T-cell (primary cell): ENCODE results near the gene PCDH9. TPM values are rescaled to one million over a fixed set of nuclear protein-coding genes. Genes with fewer than 3 reads are reported as not detected.

Experiments
- ATAC-seq, 4 experiments: fragments of 200-7000 bp in 3 of 4; fragments of 150-1000 bp in 1 of 4; cut with Tn5 transposase; replicated peaks in 1 of 4; 1 replicate in 3 of 4; 2 replicates in 1 of 4; pipeline ENCODE4 v1.10.0; 2021; ENCODE audit warnings: moderate library complexity in 3 of 4, mild to moderate bottlenecking in 2 of 4, moderate number of reproducible peaks in 1 of 4
- CTCF ChIA-PET, 2 donors: fragments of 300-600 bp; sonication (Branson Sonifier 250); formaldehyde crosslinking; loops; one replicate each; lab custom pipeline; 2022; ENCODE audit warnings: antibody characterized with exemption in 2 of 2; lab: Charles Lee
- POLR2A ChIA-PET, 2 donors: fragments of 300-600 bp; sonication (Branson Sonifier 250); formaldehyde crosslinking; loops; one replicate each; lab custom pipeline; 2022; ENCODE audit warnings: antibody characterized with exemption in 2 of 2; lab: Charles Lee
- DNase-seq, 35 experiments: peaks; one replicate each; pipeline versions ENCODE4 v3.0.0 to v3.0.0-alpha.2; 2013 to 2023
- H3K27ac ChIP-seq: one replicate; pipeline ENCODE4 v1.5.1; 2013; ENCODE audit warnings: low read length
- H3K27me3 ChIP-seq, 2 experiments: replicated peaks in 1 of 2; 1 replicate in 1 of 2; 2 replicates in 1 of 2; pipeline versions ENCODE4 v1.6.1 to v1.7.0; 2013; ENCODE audit warnings: low read length in 1 of 2, mixed read lengths in 1 of 2; ENCODE audit not compliant: control insufficient read depth in 2 of 2, insufficient read depth in 2 of 2; ENCODE audit errors: extremely low read depth in 1 of 2
- H3K36me3 ChIP-seq, 2 donors: 1 replicate in 1 of 2; 2 replicates in 1 of 2; pipeline versions ENCODE4 v1.6.1 to v1.7.0; 2013; ENCODE audit warnings: low read length in 1 of 2; ENCODE audit not compliant: control insufficient read depth in 2 of 2, insufficient read depth in 1 of 2; ENCODE audit errors: extremely low read depth in 1 of 2
- H3K4me1 ChIP-seq, 2 experiments: 1 replicate in 1 of 2; 2 replicates in 1 of 2; pipeline versions ENCODE4 v1.6.1 to v1.7.0; 2013; ENCODE audit warnings: low read length in 2 of 2, mixed read lengths in 1 of 2; ENCODE audit not compliant: insufficient read depth in 2 of 2, control insufficient read depth in 1 of 2; ENCODE audit errors: extremely low read depth in 1 of 2
- H3K4me3 ChIP-seq, 2 donors: 1 replicate in 1 of 2; 2 replicates in 1 of 2; pipeline versions ENCODE4 v1.5.1 to v1.7.0; 2013; ENCODE audit warnings: mild to moderate bottlenecking in 2 of 2, low read length in 1 of 2, moderate library complexity in 1 of 2; ENCODE audit not compliant: control insufficient read depth in 1 of 2; ENCODE audit errors: extremely low read depth in 1 of 2
- H3K9me3 ChIP-seq: 2 replicates; pipeline ENCODE4 v1.7.0; 2013
- H3K27ac Mint-ChIP-seq, 2 donors: one replicate each; pipeline ENCODE4 v1.8.0; 2020 to 2021; ENCODE audit warnings: mild to moderate bottlenecking in 2 of 2, mixed read lengths in 2 of 2
- H3K27me3 Mint-ChIP-seq, 2 donors: one replicate each; pipeline ENCODE4 v1.8.0; 2021 to 2022; ENCODE audit warnings: mixed read lengths in 2 of 2
- H3K36me3 Mint-ChIP-seq: one replicate; pipeline ENCODE4 v1.8.0; 2021; ENCODE audit warnings: mixed read lengths
- H3K4me1 Mint-ChIP-seq, 3 donors: one replicate each; pipeline ENCODE4 v1.8.0; 2020 to 2022; ENCODE audit warnings: mixed read lengths in 3 of 3, mild to moderate bottlenecking in 1 of 3
- H3K4me3 Mint-ChIP-seq, 3 donors: one replicate each; pipeline ENCODE4 v1.8.0; 2020 to 2022; ENCODE audit warnings: mild to moderate bottlenecking in 3 of 3, mixed read lengths in 3 of 3, moderate library complexity in 3 of 3
- H3K9me3 Mint-ChIP-seq, 3 donors: one replicate each; pipeline ENCODE4 v1.8.0; 2020 to 2022; ENCODE audit warnings: mixed read lengths in 3 of 3
- WGBS: methylation state at CpG from one replicate; pipeline ENCODE4 v1.1.5; 2013; ENCODE audit warnings: missing lambda C conversion rate; ENCODE audit not compliant: insufficient coverage; 5-methylcytosine and 5-hydroxymethylcytosine counted together
- total RNA-seq, 35 experiments: library from RNA in 6 of 35; stranded (reverse) in 6 of 35; fragments of 120-200 nt in 1 of 35; gene quantifications; one replicate each; pipeline versions ENCODE4 v1.2.1 to v1.2.4 and lab custom pipeline; 2013 to 2026

The PCDH9 gene
- total RNA-seq, 5 donors from 2014 or later (not counting 1 experiment from before 2014, with no cell fraction given) = 0.38 to 1.3 (median 0.53) TPM

DNA sequence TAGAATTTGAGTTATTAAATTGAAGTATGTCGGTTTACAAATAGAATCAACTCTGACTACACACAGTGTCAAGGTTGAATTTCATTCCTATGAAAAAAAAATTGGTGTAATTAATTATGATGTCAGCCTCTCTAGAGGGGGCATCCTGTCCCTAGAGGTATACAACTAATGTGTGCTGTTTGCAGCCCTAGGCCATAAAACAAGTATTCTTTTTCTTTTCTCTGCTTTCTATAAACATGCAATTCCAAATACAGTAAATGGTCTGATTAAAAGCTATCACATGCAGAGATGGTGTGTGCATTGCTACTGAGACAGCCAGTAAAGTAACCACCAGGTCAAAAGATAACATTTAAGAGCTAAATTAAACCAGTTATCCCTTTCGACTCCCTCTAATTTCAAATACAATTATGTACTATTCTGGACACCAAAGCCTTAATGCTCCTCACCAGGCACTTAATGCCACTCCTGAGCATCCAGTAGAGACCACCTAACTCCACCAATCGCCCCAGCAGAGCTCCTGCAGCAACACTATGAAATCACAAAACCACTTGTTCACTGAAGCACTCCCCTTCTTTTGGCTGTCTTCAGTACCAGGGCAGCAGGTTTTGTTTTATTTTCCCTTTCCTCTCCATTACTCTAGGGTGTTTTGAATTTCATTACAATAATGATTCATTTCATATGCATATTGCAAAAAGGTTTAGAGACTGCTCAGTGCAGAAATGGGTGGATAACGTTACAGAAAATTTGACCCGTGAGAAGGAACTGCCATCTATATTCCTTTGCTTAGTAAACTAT, 426.9 kb downstream of the PCDH9 start:
- H3K27me3 Mint-ChIP-seq = no peaks in the 10 kb centered on the region
- DNase-seq (no peak), ATAC-seq (no peak)
- POLR2A ChIA-PET = no interaction called here
- peaks cover 5 to 6% (median 6%) of the 10 kb centered on the region in 3 donors for H3K9me3 Mint-ChIP-seq
- no peaks in the 10 kb centered on the region for H3K4me1 Mint-ChIP-seq
- CTCF ChIA-PET = no interaction called here
- H3K27ac ChIP-seq = no peak overlapping the region
- no peak overlapping the region for H3K4me3 Mint-ChIP-seq
- 47% methylated on average over 2 of the region's 5 CpGs for WGBS
- H3K36me3 ChIP-seq = no peaks in the 10 kb centered on the region
- no peaks in the 10 kb centered on the region for H3K36me3 Mint-ChIP-seq
- H3K4me3 ChIP-seq = no peak overlapping the region
- no peaks in the 10 kb centered on the region for H3K9me3 ChIP-seq
- H3K27ac Mint-ChIP-seq = no peak overlapping the region
- H3K27me3 ChIP-seq = no peaks in the 10 kb centered on the region
- H3K4me1 ChIP-seq = no peaks in the 10 kb centered on the region

GRCh38 chr13:66795636-66796035, 434.5 kb downstream of the PCDH9 start:
- no peaks in the 10 kb centered on the region for H3K27me3 ChIP-seq
- no peaks in the 10 kb centered on the region for H3K36me3 ChIP-seq
- Mint-ChIP-seq H3K4me3 (no peak overlapping the region), H3K27ac (no peak overlapping the region), H3K27me3 (no peaks in the 10 kb centered on the region), H3K4me1 (no peaks in the 10 kb centered on the region), H3K9me3 (peaks cover 0 to 11% (median 0%) of the 10 kb centered on the region in 3 donors), H3K36me3 (no peaks in the 10 kb centered on the region)
- ChIA-PET CTCF (no interaction called here), POLR2A (no interaction called here)
- DNase-seq = no peak
- no peaks in the 10 kb centered on the region for H3K9me3 ChIP-seq
- H3K4me1 ChIP-seq = no peaks in the 10 kb centered on the region
- WGBS = no CpG with 5 or more reads among the region's 2 CpGs
- no peak overlapping the region for H3K27ac ChIP-seq
- no peak overlapping the region for H3K4me3 ChIP-seq
- ATAC-seq = no peak

DNA sequence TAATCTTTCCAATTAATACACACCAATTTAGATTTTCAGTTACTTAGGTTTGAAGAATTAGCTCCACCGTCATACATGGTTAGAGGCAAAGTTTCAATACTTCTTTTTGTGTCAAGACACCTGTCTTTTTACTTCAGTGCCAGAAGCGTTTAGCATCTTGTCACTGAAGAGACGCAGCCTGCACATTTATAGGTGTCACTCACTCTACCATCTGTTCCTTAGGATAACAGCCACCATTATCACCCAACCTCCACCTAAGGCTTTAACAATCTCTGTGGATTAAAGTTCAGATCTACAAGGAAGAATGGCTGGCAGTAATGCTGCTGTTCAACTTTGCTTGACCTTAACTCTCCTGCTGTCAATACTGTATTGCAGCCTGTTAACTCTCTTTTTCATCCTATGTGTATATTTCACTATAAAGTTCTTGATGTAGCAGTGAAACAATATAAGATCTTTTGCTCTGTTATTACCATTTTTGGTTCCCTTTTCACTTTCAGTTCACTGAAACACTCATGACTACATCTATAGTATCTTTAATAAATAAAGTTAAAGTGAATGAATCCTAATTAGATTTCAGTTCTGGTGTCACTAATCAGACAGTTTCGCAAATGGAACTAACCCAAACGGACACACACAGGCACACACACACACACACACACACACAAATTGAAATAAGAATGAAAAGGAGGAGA, 435.6 kb downstream of the PCDH9 start:
- Mint-ChIP-seq H3K27me3 (no peaks in the 10 kb centered on the region), H3K4me1 (no peaks in the 10 kb centered on the region), H3K4me3 (no peak overlapping the region), H3K36me3 (no peaks in the 10 kb centered on the region), H3K9me3 (peaks cover 0 to 11% (median 0%) of the 10 kb centered on the region in 3 donors), H3K27ac (no peak overlapping the region)
- Histone ChIP-seq H3K27ac (no peak overlapping the region), H3K9me3 (no peaks in the 10 kb centered on the region), H3K4me3 (no peak overlapping the region), H3K27me3 (no peaks in the 10 kb centered on the region), H3K36me3 (no peaks in the 10 kb centered on the region), H3K4me1 (no peaks in the 10 kb centered on the region)
- DNase-seq = no peak
- POLR2A ChIA-PET = no interaction called here
- CTCF ChIA-PET = no interaction called here
- no peak for ATAC-seq
- 83% methylated on average over 1 of the region's 5 CpGs for WGBS

- H3K4me3 Mint-ChIP-seq = no peak overlapping the region
- no peak overlapping the region for H3K27ac Mint-ChIP-seq
- H3K4me3 ChIP-seq = no peak overlapping the region
- ATAC-seq (no peak), DNase-seq (no peak)
- ChIA-PET POLR2A (no interaction called here), CTCF (no interaction called here)
- peaks cover 0 to 17% (median 0%) of the 10 kb centered on the region in 3 donors for H3K9me3 Mint-ChIP-seq
- H3K27ac ChIP-seq = no peak overlapping the region
- no peaks in the 10 kb centered on the region for H3K4me1 Mint-ChIP-seq
- H3K36me3 Mint-ChIP-seq = no peaks in the 10 kb centered on the region
- WGBS = no CpG with 5 or more reads among the region's 2 CpGs
- H3K36me3 ChIP-seq = no peaks in the 10 kb centered on the region
- no peaks in the 10 kb centered on the region for H3K4me1 ChIP-seq
- H3K9me3 ChIP-seq = no peaks in the 10 kb centered on the region
- H3K27me3 Mint-ChIP-seq = no peaks in the 10 kb centered on the region
- H3K27me3 ChIP-seq = no peaks in the 10 kb centered on the region
Measured at GRCh38 chr13:66790861-66791260, 439.3 kb downstream of the PCDH9 start.

DNA sequence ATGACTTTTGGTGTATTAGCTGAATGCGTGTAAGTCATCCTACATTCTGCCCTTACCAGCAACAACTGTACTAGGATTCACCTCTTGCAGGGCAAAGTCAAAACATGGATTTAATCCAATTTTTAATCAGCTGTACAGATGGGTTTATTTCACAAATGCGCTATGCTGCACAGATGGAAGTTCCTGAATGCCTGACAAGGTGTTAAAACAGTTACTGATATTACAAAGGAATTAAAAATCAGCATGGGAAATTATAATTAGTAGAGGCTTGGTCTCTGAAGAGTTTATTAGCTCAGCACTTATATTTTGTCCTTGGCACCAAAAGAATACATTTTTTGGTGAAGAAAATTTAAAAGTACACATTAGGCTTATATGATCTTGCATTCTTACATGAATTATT, 448.9 kb downstream of the PCDH9 start:
- Mint-ChIP-seq H3K4me3 (no peak overlapping the region), H3K36me3 (no peaks in the 10 kb centered on the region), H3K4me1 (no peaks in the 10 kb centered on the region), H3K27me3 (no peaks in the 10 kb centered on the region), H3K9me3 (peaks cover 0 to 4% (median 4%) of the 10 kb centered on the region in 3 donors), H3K27ac (no peak overlapping the region)
- Histone ChIP-seq H3K36me3 (no peaks in the 10 kb centered on the region), H3K9me3 (no peaks in the 10 kb centered on the region), H3K4me1 (no peaks in the 10 kb centered on the region), H3K27me3 (no peaks in the 10 kb centered on the region), H3K4me3 (no peak overlapping the region), H3K27ac (no peak overlapping the region)
- WGBS = 100% methylated on average over 1 of the region's 2 CpGs
- POLR2A ChIA-PET = no interaction called here
- CTCF ChIA-PET = no interaction called here
- DNase-seq (no peak), ATAC-seq (no peak)

- H3K4me3 ChIP-seq = no peak overlapping the region
- POLR2A ChIA-PET = no interaction called here
- Mint-ChIP-seq H3K36me3 (no peaks in the 10 kb centered on the region), H3K4me3 (no peak overlapping the region), H3K9me3 (peaks cover 0 to 4% (median 4%) of the 10 kb centered on the region in 3 donors), H3K27me3 (no peaks in the 10 kb centered on the region), H3K4me1 (no peaks in the 10 kb centered on the region), H3K27ac (no peak overlapping the region)
- no CpG with 5 or more reads among the region's 3 CpGs for WGBS
- no peaks in the 10 kb centered on the region for H3K4me1 ChIP-seq
- H3K27ac ChIP-seq = no peak overlapping the region
- DNase-seq = no peak
- CTCF ChIA-PET = no interaction called here
- H3K36me3 ChIP-seq = no peaks in the 10 kb centered on the region
- no peak for ATAC-seq
- H3K9me3 ChIP-seq = no peaks in the 10 kb centered on the region
- no peaks in the 10 kb centered on the region for H3K27me3 ChIP-seq
Measured at GRCh38 chr13:66780814-66781213, 449.3 kb downstream of the PCDH9 start.
